KMS-11 (cell line): Measurements from ENCODE around the gene KRTAP19-5.

Experiments used
- H2AFZ ChIP-seq: fragments of 200-600 bp; sonication (generic); 2 replicates; pipeline ENCODE4 v1.6.1; 2016; ENCODE audit warnings: antibody characterized with exemption, mixed run types, low read depth
- H3K27ac ChIP-seq: fragments of 200-600 bp; sonication (generic); 2 replicates; pipeline ENCODE4 v1.6.1; 2016; ENCODE audit warnings: mild to moderate bottlenecking, mixed run types
- H3K27me3 ChIP-seq: fragments of 200-600 bp; sonication (generic); 2 replicates; pipeline ENCODE4 v1.6.1; 2017; ENCODE audit warnings: mild to moderate bottlenecking, low read depth, mixed run types, moderate library complexity; ENCODE audit not compliant: insufficient read depth
- H3K36me3 ChIP-seq: fragments of 200-600 bp; sonication (generic); 2 replicates; pipeline ENCODE4 v1.6.1; 2017; ENCODE audit warnings: mild to moderate bottlenecking, mixed run types; ENCODE audit not compliant: insufficient read depth
- H3K4me1 ChIP-seq: fragments of 200-600 bp; sonication (generic); 2 replicates; pipeline ENCODE4 v1.6.1; 2016; ENCODE audit warnings: mild to moderate bottlenecking, low read depth, mixed run types; ENCODE audit not compliant: poor library complexity, severe bottlenecking
- H3K4me2 ChIP-seq: fragments of 200-600 bp; sonication (generic); 2 replicates; pipeline ENCODE4 v1.7.0; 2016; ENCODE audit warnings: mild to moderate bottlenecking, mixed run types
- H3K4me3 ChIP-seq: fragments of 200-600 bp; sonication (generic); IDR thresholded peaks from 2 replicates; pipeline ENCODE4 v1.6.1; 2017; ENCODE audit warnings: low read depth, low read length, mixed read lengths; ENCODE audit not compliant: insufficient read depth
- H3K79me2 ChIP-seq: fragments of 200-600 bp; sonication (generic); 2 replicates; pipeline ENCODE4 v1.6.1; 2016; ENCODE audit warnings: low read depth, mixed run types; ENCODE audit not compliant: insufficient read depth
- H3K9ac ChIP-seq: fragments of 200-600 bp; sonication (generic); 2 replicates; pipeline ENCODE4 v1.6.1; 2016; ENCODE audit warnings: mild to moderate bottlenecking, mixed run types
- H4K20me1 ChIP-seq: fragments of 200-600 bp; sonication (generic); 2 replicates; pipeline ENCODE4 v1.6.1; 2016; ENCODE audit warnings: mild to moderate bottlenecking, mixed run types; ENCODE audit not compliant: insufficient read depth
- TF ChIP-seq, protein P1 (sequence below): fragments of 200-600 bp; sonication (generic); conservative IDR thresholded peaks from 2 replicates; pipeline ENCODE4 v1.6.1; 2017; ENCODE audit warnings: low read depth, mild to moderate bottlenecking, antibody characterized with exemption, low read length, moderate library complexity, mixed read lengths

Gene KRTAP19-5

DNA sequence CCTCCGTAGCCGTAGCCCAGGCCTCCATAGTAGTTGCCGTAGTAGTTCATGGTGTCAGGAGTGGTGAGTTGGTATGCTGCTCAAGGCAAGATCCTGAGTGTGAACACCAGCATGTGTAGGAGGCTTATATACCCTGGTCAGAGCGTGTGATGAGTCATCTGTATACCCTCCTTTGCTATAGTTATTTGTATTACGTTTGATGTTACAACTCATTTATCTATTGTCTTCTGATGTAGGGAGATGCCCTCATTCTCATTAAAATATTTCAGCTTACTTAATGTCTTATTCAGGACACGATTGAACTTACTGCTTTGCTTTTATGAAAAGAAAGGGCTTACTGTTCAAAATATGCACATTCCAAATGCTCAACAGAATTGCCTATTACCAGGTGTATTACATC, at the start of gene KRTAP19-5:
KRTAP19-5 (minus strand) TSS at position 101 of the 400 bp plus-strand sequence; CDS start at position 50, 51 bp downstream.
- H3K79me2 ChIP-seq, result no peaks in the 10 kb centered on the region

DNA sequence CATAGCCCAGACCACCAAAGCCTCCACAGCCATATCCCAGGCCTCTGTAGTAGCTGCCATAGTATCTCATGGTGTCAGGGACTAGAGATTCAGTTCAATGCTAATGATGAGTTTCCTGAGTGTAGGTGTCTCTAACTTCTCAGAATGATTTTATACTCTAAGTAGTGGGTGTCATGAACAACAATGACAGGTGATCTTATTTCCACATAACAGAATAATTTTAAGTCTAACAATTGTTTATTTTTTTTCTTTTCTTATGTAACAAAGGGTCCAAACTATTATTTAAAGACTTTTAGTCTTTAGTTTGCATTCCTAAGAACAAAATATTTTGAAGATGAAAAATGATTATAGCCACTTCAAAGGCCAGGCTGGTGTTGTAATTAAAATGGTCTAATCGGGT, 39.8 kb upstream of the KRTAP19-5 start, which contains the start of gene KRTAP19-6:
KRTAP19-6 (minus strand) TSS at position 101 of the 400 bp plus-strand sequence; CDS start at position 70, 31 bp downstream.
- Histone ChIP-seq H3K9ac (no peak within 1 kb of the TSS), H3K36me3 (no peaks in the 10 kb centered on the region), H2AFZ (no peak within 1 kb of the TSS), H3K4me1 (no peaks in the 10 kb centered on the region), H3K4me3 (no peak within 1 kb of the TSS), H3K79me2 (no peaks in the 10 kb centered on the region), H4K20me1 (no peaks in the 10 kb centered on the region), H3K27ac (no peak within 1 kb of the TSS), H3K27me3 (no peaks in the 10 kb centered on the region), H3K4me2 (no peak within 1 kb of the TSS)
- TF ChIP-seq, protein P1, sequence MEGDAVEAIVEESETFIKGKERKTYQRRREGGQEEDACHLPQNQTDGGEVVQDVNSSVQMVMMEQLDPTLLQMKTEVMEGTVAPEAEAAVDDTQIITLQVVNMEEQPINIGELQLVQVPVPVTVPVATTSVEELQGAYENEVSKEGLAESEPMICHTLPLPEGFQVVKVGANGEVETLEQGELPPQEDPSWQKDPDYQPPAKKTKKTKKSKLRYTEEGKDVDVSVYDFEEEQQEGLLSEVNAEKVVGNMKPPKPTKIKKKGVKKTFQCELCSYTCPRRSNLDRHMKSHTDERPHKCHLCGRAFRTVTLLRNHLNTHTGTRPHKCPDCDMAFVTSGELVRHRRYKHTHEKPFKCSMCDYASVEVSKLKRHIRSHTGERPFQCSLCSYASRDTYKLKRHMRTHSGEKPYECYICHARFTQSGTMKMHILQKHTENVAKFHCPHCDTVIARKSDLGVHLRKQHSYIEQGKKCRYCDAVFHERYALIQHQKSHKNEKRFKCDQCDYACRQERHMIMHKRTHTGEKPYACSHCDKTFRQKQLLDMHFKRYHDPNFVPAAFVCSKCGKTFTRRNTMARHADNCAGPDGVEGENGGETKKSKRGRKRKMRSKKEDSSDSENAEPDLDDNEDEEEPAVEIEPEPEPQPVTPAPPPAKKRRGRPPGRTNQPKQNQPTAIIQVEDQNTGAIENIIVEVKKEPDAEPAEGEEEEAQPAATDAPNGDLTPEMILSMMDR, result no peak

More for the DNA sequence above, at the start of gene KRTAP19-5:
- H3K36me3 ChIP-seq, result no peaks in the 10 kb centered on the region
- H4K20me1 ChIP-seq, result no peaks in the 10 kb centered on the region
- H3K4me1 ChIP-seq, result no peaks in the 10 kb centered on the region
- TF ChIP-seq, protein P1, result no peak
- H3K27ac ChIP-seq, result no peak within 1 kb of the TSS
- no peak within 1 kb of the TSS for H2AFZ ChIP-seq
- H3K4me3 ChIP-seq, result no peak within 1 kb of the TSS
- no peaks in the 10 kb centered on the region for H3K27me3 ChIP-seq
- H3K9ac ChIP-seq, result no peak within 1 kb of the TSS
- H3K4me2 ChIP-seq, result no peak within 1 kb of the TSS

DNA sequence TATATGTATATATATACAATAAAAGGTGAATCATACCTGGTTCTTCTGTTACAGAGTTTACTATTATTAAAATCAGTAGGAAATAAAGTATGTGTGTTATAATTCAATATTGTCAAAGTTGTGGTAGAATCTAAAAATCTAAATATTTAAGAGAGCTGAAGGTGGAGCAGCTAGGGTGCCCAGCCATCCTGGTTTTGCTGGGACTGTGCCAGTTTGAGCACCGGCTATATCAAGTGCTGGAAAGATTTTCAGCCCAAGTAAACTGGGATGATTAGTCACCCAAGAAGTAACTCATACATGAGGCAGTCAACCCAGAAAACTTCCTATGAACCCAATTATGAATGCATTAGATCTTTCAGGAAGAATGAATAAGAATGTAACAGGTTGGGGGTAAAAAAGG, 16.9 kb upstream of the KRTAP19-5 start:
- TF ChIP-seq, protein P1, result no peak
- Histone ChIP-seq H3K4me3 (no peak overlapping the region), H3K9ac (no peak overlapping the region), H4K20me1 (no peaks in the 10 kb centered on the region), H3K4me2 (no peak overlapping the region), H3K36me3 (no peaks in the 10 kb centered on the region), H3K27me3 (no peaks in the 10 kb centered on the region), H2AFZ (no peak overlapping the region), H3K4me1 (no peaks in the 10 kb centered on the region), H3K79me2 (no peaks in the 10 kb centered on the region), H3K27ac (no peak overlapping the region)

DNA sequence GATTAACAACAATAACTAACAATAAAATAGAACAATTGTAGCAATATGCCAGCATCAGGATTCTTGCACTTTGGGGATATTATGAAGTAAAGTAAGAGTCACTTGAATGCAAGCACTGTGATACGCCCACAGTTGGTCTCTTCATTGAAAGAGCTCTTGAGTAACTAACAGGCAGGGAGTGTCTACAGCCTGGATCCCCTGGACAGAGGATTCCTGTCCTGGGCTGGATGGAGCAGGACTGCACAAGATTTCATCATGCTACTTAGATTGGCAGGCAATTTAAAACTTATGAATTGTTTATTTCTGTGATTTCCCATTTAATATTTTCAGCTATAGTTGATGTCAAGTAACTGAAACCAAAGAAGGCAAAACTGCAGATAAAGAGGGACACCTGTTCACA, 13.7 kb upstream of the KRTAP19-5 start:
- Histone ChIP-seq H3K36me3 (no peaks in the 10 kb centered on the region), H3K4me3 (no peak overlapping the region), H3K79me2 (no peaks in the 10 kb centered on the region), H2AFZ (no peak overlapping the region), H3K27me3 (no peaks in the 10 kb centered on the region), H4K20me1 (no peaks in the 10 kb centered on the region), H3K9ac (no peak overlapping the region), H3K4me1 (no peaks in the 10 kb centered on the region), H3K27ac (no peak overlapping the region), H3K4me2 (no peak overlapping the region)
- TF ChIP-seq, protein P1, result no peak
